PFSK-1 (cell line): ENCODE measurements around the gene CSNK2A2.

Experiments used
- FOXP2 ChIP-seq: optimal IDR thresholded peaks from 2 replicates; pipeline ENCODE3; 2011; ENCODE audit warnings: borderline replicate concordance, control low read depth, inconsistent platforms; ENCODE audit not compliant: insufficient read depth; ENCODE audit errors: extremely low read length, extremely low read depth
- POLR2AphosphoS5 ChIP-seq: IDR thresholded peaks from 2 replicates; pipeline ENCODE4 v1.6.1; 2012; ENCODE audit warnings: low read depth, mild to moderate bottlenecking, control low read depth, low read length, moderate library complexity
- REST ChIP-seq, 2 experiments: IDR thresholded peaks; 2 replicates each; pipeline versions ENCODE4 v1.6.1 to v1.8.0; 2011 to 2012; ENCODE audit warnings: low read depth in 2 of 2, low read length in 2 of 2, control low read depth in 1 of 2, inconsistent platforms in 1 of 2, mild to moderate bottlenecking in 1 of 2, moderate library complexity in 1 of 2; ENCODE audit not compliant: insufficient read depth in 1 of 2
- SIN3A ChIP-seq: IDR thresholded peaks from 2 replicates; pipeline ENCODE4 v1.6.1; 2012; ENCODE audit warnings: mild to moderate bottlenecking, low read length, moderate library complexity, borderline replicate concordance; ENCODE audit not compliant: insufficient read depth
- TAF1 ChIP-seq: IDR thresholded peaks from 2 replicates; pipeline ENCODE4 v1.6.1; 2012; ENCODE audit warnings: low read length, control low read depth, borderline replicate concordance; ENCODE audit not compliant: insufficient read depth

GRCh38 chr16:58160855-58161254 lies 37.1 kb downstream of the CSNK2A2 start:
- TF ChIP-seq REST (IDR thresholded peaks at IDR 0.05; ENCODE audit: insufficient read depth in 1 of 2, low read depth in 2 of 2, low read length in 2 of 2) (no peak), POLR2AphosphoS5 (no peak), TAF1 (no peak), SIN3A (no peak), FOXP2 (no peak)
